B cell (primary cell): ENCODE data around the gene ZNF175. TPM values are rescaled to one million over a fixed set of nuclear protein-coding genes. Genes with fewer than 3 reads are reported as not detected.

Experiments used
- ATAC-seq: fragments of 200-7000 bp; cut with Tn5 transposase; one replicate; pipeline ENCODE4 v1.10.0; 2021; ENCODE audit warnings: low read depth, mild to moderate bottlenecking, moderate number of reproducible peaks, moderate library complexity
- CTCF ChIA-PET: fragments of 350-600 bp; sonication (Branson Sonifier 250); formaldehyde crosslinking; loops from one replicate; lab custom pipeline; 2021; ENCODE audit warnings: antibody characterized with exemption, inconsistent platforms; lab: Charles Lee
- POLR2A ChIA-PET: fragments of 350-600 bp; sonication (Branson Sonifier 250); formaldehyde crosslinking; loops from one replicate; lab custom pipeline; 2021; ENCODE audit warnings: antibody characterized with exemption; lab: Charles Lee
- DNase-seq: peaks from one replicate; pipeline ENCODE4 v3.0.0; 2013
- H2AFZ ChIP-seq: 2 replicates; pipeline ENCODE4 v1.6.1; 2012; ENCODE audit warnings: mild to moderate bottlenecking, low read depth, low read length; ENCODE audit not compliant: insufficient read depth, poor library complexity, severe bottlenecking
- H3K27ac ChIP-seq, 2 donors: 1 replicate in 1 of 2; 2 replicates in 1 of 2; pipeline ENCODE4 v1.5.1; 2012 to 2013; ENCODE audit warnings: low read length in 2 of 2, mild to moderate bottlenecking in 2 of 2, moderate library complexity in 1 of 2
- H3K27me3 ChIP-seq, 4 experiments: fragments of 200-600 bp in 1 of 4; sonication (generic) in 1 of 4; replicated peaks in 1 of 4; 1 replicate in 2 of 4; 2 replicates in 2 of 4; pipeline versions ENCODE4 v1.6.1 to v1.7.0; 2013 to 2016; ENCODE audit warnings: low read length in 3 of 4, mild to moderate bottlenecking in 2 of 4, mixed read lengths in 1 of 4, moderate library complexity in 1 of 4; ENCODE audit not compliant: insufficient read depth in 4 of 4, control insufficient read depth in 3 of 4; ENCODE audit errors: control extremely low read depth in 1 of 4
- H3K36me3 ChIP-seq, 2 experiments: replicated peaks in 1 of 2; 1 replicate in 1 of 2; 2 replicates in 1 of 2; pipeline versions ENCODE4 v1.6.1 to v1.7.1; 2013; ENCODE audit warnings: low read length in 1 of 2; ENCODE audit not compliant: insufficient read depth in 2 of 2, control insufficient read depth in 1 of 2; ENCODE audit errors: control extremely low read depth in 1 of 2, extremely low read depth in 1 of 2
- H3K4me1 ChIP-seq, 2 donors: fragments of 200-600 bp in 1 of 2; sonication (generic) in 1 of 2; 1 replicate in 1 of 2; 2 replicates in 1 of 2; pipeline versions ENCODE4 v1.5.1 to v1.6.1; 2013 to 2017; ENCODE audit warnings: low read length in 2 of 2; ENCODE audit not compliant: control insufficient read depth in 2 of 2, insufficient read depth in 2 of 2
- H3K4me2 ChIP-seq: replicated peaks from 2 replicates; pipeline ENCODE3; 2012; ENCODE audit warnings: mild to moderate bottlenecking, low read depth, low read length; ENCODE audit not compliant: poor library complexity, severe bottlenecking
- H3K4me3 ChIP-seq, 5 experiments: fragments of 200-600 bp in 1 of 5; sonication (generic) in 1 of 5; 1 replicate in 3 of 5; 2 replicates in 2 of 5; pipeline versions ENCODE4 v1.5.1 to v1.7.0; 2011 to 2016; ENCODE audit warnings: low read length in 4 of 5, mild to moderate bottlenecking in 4 of 5, low read depth in 2 of 5, control low read depth in 1 of 5, moderate library complexity in 1 of 5; ENCODE audit not compliant: insufficient read depth in 1 of 5; ENCODE audit errors: control extremely low read depth in 1 of 5, extremely low read depth in 1 of 5
- H3K79me2 ChIP-seq: fragments of 200-600 bp; sonication (generic); one replicate; pipeline ENCODE4 v1.6.0; 2016; ENCODE audit warnings: low read length; ENCODE audit not compliant: control insufficient read depth, insufficient read depth
- H3K9ac ChIP-seq: fragments of 200-600 bp; sonication (generic); 2 replicates; pipeline ENCODE4 v1.6.1; 2017; ENCODE audit warnings: mild to moderate bottlenecking, low read length, moderate library complexity
- H3K9me3 ChIP-seq, 3 donors: one replicate each; pipeline versions ENCODE4 v1.6.1 to v1.7.1; 2013; ENCODE audit warnings: low read length in 2 of 3; ENCODE audit not compliant: control insufficient read depth in 2 of 3, insufficient read depth in 1 of 3; ENCODE audit errors: control extremely low read depth in 1 of 3
- H4K20me1 ChIP-seq: 2 replicates; pipeline ENCODE4 v1.6.0; 2012; ENCODE audit warnings: mild to moderate bottlenecking, low read length; ENCODE audit not compliant: insufficient read depth, control insufficient read depth, poor library complexity, severe bottlenecking
- H3K27ac Mint-ChIP-seq: one replicate; pipeline ENCODE4 v1.8.0; 2021; ENCODE audit warnings: mixed read lengths
- H3K27me3 Mint-ChIP-seq: one replicate; pipeline ENCODE4 v1.8.0; 2021; ENCODE audit warnings: mixed read lengths
- H3K4me1 Mint-ChIP-seq: one replicate; pipeline ENCODE4 v1.8.0; 2021; ENCODE audit warnings: mixed read lengths
- H3K4me3 Mint-ChIP-seq: one replicate; pipeline ENCODE4 v1.8.0; 2021; ENCODE audit warnings: mixed read lengths
- H3K9me3 Mint-ChIP-seq: one replicate; pipeline ENCODE4 v1.8.0; 2022; ENCODE audit warnings: mixed read lengths; ENCODE audit not compliant: insufficient read depth
- CTCF ChIP-seq: fragments of 200-600 bp; IDR thresholded peaks from one replicate; pipeline ENCODE4 v1.8.0; 2022; ENCODE audit warnings: antibody characterized with exemption, mild to moderate bottlenecking
- EZH2 ChIP-seq: IDR thresholded peaks from 2 replicates; pipeline ENCODE4 v1.6.1; 2012; ENCODE audit warnings: borderline replicate concordance, low read depth, mild to moderate bottlenecking, moderate library complexity, low read length; ENCODE audit not compliant: insufficient read depth, poor library complexity, severe bottlenecking
- WGBS: methylation state at CpG from one replicate; pipeline ENCODE4 v1.1.5; 2013; ENCODE audit warnings: missing lambda C conversion rate; ENCODE audit not compliant: insufficient coverage; 5-methylcytosine and 5-hydroxymethylcytosine counted together
- intact Hi-C: fragments of 100-400 bp; cut with micrococcal nuclease; formaldehyde crosslinking; loops from one replicate; pipeline ENCODE4 v1.10.0; 2022
- polyA plus RNA-seq: library from polyadenylated mRNA; depleted of rRNA; stranded (reverse); fragments of >200 nt; gene quantifications from 2 replicates; pipeline ENCODE4 v1.2.3, GENCODE V29; 2012
- total RNA-seq, 2 donors: library from RNA; stranded (reverse); fragments of 120-200 nt in 1 of 2; gene quantifications; 1 replicate in 1 of 2; 2 replicates in 1 of 2; pipeline versions ENCODE4 v1.2.3 to v1.2.4, GENCODE V29; 2013 to 2022

Gene ZNF175
- total and polyA plus RNA-seq, 2 donors (not counting 1 experiment from before 2014, with no cell fraction given), result 4.6 to 31.3 TPM

DNA sequence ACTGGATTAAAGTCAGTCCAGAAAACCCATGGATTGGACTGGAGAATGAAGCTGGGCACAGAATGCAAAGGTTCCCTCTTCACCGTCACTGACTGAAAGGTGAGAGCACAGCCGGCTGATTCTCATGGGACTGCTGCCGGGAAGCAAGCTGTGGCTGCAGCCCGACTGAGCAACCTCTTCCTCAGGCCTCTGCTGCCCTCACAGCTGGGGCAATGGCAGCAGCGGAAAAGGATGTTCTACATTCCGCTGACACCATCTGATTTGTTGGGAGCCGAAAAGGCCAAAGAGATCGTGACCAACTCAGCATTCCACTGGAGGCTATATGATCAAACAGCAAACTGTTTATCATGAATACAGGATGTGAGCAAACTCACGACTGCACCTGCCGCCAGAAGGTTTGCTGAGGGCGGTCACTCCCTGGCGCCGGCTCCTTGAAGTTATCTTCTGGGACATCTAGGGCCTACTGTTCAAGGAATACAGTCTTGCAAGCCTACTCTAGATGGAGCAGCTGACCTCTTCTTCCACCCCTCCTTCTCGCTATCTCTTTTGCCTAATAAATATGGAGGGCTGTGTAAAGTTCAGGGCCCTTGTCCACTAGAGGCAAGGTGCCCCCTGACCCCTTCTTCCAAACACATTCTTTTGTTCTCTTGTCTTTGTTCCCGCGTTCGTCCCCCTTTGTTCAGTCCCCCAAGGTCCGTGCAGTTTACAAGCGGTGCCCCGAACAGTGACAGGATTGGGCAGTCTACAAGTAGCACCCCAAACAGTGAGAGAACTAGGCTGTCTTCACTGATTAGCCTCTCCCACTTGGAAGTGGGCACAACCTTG is 20.0 kb upstream of the ZNF175 start:
- H3K27me3 Mint-ChIP-seq, result no peaks in the 10 kb centered on the region
- CTCF ChIA-PET, result interaction anchor here (0.7 to 8.0 kb wide), 11 partner anchors 14 to 110 kb away, joined by 3 to 41 read pairs (median 6); partner anchors contain the start of gene SIGLEC6
- H3K27me3 ChIP-seq, result no peaks in the 10 kb centered on the region
- peak overlapping the region; percentile 76 for H3K9ac ChIP-seq
- POLR2A ChIA-PET, result interaction anchor here (0.5 to 1.9 kb wide), 4 partner anchors 19 to 1621 kb away, joined by 3 to 8 read pairs (median 3); partner anchors contain the start of genes SIGLEC10 and SIGLEC6
- H3K79me2 ChIP-seq, result peaks cover 63% of the 10 kb centered on the region
- DNase-seq (peak; percentile 53), ATAC-seq (peak; percentile 61)
- peak overlapping the region; percentile 55 to 87 (median 72) for H3K4me3 ChIP-seq
- peaks cover 64 to 82% of the 10 kb centered on the region in 2 donors for H3K4me1 ChIP-seq
- H3K9me3 Mint-ChIP-seq, result no peaks in the 10 kb centered on the region
- H3K4me1 Mint-ChIP-seq, result peaks cover 89% of the 10 kb centered on the region
- TF ChIP-seq CTCF (no peak), EZH2 (no peak)
- 34% methylated on average over 17 of the region's 20 CpGs for whole genome bisulfite sequencing
- H3K4me3 Mint-ChIP-seq, result peak overlapping the region; percentile 95
- peaks cover 0 to 11% of the 10 kb centered on the region in 2 experiments for H3K36me3 ChIP-seq
- peak overlapping the region; percentile 79 for H3K4me2 ChIP-seq
- intact Hi-C loops, result loop anchor here (10.0 kb wide), 1 partner anchor 136 kb away; the partner anchor contains the start of gene SIGLEC10
- H2AFZ ChIP-seq, result peak overlapping the region; percentile 34
- H3K9me3 ChIP-seq, result peaks cover 0 to 5% (median 2%) of the 10 kb centered on the region in 3 donors
- peak overlapping the region; percentile 56 to 77 for H3K27ac ChIP-seq
- peaks cover under 1% of the 10 kb centered on the region for H4K20me1 ChIP-seq
- H3K27ac Mint-ChIP-seq, result peak overlapping the region; percentile 96
